C4-2B (cell line): Measurements from ENCODE around the gene GRID1.

ENCODE experiments used
- ZFX ChIP-seq: fragments of 450-650 bp; IDR thresholded peaks from 2 replicates; pipeline ENCODE4 v1.6.1; 2017
- TF ChIP-seq, protein P1 (sequence below): fragments of 450-650 bp; conservative IDR thresholded peaks from 2 replicates; pipeline ENCODE4 v1.5.1; 2017; ENCODE audit warnings: mild to moderate bottlenecking

DNA sequence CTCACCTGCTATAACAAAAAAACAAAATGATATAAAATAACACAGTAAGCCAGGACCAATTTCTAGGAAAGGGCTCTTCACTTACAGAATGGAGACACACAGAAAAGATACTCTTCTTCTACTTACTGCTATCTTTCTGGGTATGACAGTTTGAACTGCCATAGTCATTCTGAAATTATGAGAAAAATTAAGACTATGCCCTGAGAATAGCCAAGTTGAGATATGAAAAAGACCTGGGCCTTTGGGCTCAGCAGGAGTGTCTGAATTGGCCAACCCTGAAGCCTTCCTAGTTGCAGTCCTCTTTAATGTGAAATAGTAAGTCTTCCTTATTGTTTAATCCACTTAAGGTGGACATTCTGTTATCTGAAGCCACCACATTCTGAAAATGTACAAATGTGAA is 519.5 kb downstream of the GRID1 start:
- TF ChIP-seq, protein P1, sequence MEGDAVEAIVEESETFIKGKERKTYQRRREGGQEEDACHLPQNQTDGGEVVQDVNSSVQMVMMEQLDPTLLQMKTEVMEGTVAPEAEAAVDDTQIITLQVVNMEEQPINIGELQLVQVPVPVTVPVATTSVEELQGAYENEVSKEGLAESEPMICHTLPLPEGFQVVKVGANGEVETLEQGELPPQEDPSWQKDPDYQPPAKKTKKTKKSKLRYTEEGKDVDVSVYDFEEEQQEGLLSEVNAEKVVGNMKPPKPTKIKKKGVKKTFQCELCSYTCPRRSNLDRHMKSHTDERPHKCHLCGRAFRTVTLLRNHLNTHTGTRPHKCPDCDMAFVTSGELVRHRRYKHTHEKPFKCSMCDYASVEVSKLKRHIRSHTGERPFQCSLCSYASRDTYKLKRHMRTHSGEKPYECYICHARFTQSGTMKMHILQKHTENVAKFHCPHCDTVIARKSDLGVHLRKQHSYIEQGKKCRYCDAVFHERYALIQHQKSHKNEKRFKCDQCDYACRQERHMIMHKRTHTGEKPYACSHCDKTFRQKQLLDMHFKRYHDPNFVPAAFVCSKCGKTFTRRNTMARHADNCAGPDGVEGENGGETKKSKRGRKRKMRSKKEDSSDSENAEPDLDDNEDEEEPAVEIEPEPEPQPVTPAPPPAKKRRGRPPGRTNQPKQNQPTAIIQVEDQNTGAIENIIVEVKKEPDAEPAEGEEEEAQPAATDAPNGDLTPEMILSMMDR = no peak
- TF ChIP-seq ZFX = no peak
